ENCODE data around the gene CCM2.

CCM2 gene

GRCh38 chr7:44998153-44998871 is 1.7 kb upstream of the CCM2 start:
- Histone ChIP-seq H3K36me3 (ENCODE audit: insufficient read depth) (0 out of 2 replicates have a peak, but pooled peaks cover 6% of the 10 kb centered on the region), H3K27ac (peak overlapping the region; percentile 49; the same call in 1 of the 2 replicates), H3K4me3 (IDR thresholded peaks at IDR 0.05; ENCODE audit: insufficient read depth, low read depth, low read length) (no peak overlapping the region), H3K79me2 (ENCODE audit: insufficient read depth, low read depth) (peaks cover 20% of the 10 kb centered on the region), H3K4me2 (peak overlapping the region; percentile 56), H2AFZ (ENCODE audit: low read depth) (peak overlapping the region; percentile 75; the same call in 1 of the 2 replicates), H3K9ac (peak overlapping the region; percentile 61; the same call in 1 of the 2 replicates), H4K20me1 (ENCODE audit: insufficient read depth) (no peaks in the 10 kb centered on the region), H3K4me1 (ENCODE audit: low read depth, poor library complexity, severe bottlenecking) (peaks cover 76% of the 10 kb centered on the region), H3K27me3 (ENCODE audit: insufficient read depth, low read depth) (no peaks in the 10 kb centered on the region)
- TF ChIP-seq, protein P1, sequence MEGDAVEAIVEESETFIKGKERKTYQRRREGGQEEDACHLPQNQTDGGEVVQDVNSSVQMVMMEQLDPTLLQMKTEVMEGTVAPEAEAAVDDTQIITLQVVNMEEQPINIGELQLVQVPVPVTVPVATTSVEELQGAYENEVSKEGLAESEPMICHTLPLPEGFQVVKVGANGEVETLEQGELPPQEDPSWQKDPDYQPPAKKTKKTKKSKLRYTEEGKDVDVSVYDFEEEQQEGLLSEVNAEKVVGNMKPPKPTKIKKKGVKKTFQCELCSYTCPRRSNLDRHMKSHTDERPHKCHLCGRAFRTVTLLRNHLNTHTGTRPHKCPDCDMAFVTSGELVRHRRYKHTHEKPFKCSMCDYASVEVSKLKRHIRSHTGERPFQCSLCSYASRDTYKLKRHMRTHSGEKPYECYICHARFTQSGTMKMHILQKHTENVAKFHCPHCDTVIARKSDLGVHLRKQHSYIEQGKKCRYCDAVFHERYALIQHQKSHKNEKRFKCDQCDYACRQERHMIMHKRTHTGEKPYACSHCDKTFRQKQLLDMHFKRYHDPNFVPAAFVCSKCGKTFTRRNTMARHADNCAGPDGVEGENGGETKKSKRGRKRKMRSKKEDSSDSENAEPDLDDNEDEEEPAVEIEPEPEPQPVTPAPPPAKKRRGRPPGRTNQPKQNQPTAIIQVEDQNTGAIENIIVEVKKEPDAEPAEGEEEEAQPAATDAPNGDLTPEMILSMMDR (conservative IDR thresholded peaks at IDR 0.05; ENCODE audit: low read depth, low read length): no peak

- Histone ChIP-seq H3K4me3 (IDR thresholded peaks at IDR 0.05; ENCODE audit: insufficient read depth, low read depth, low read length) (no peak overlapping the region), H3K4me2 (peak overlapping the region; percentile 56), H3K36me3 (ENCODE audit: insufficient read depth) (0 out of 2 replicates have a peak, but pooled peaks cover 6% of the 10 kb centered on the region), H3K9ac (peak overlapping the region; percentile 61), H3K79me2 (ENCODE audit: insufficient read depth, low read depth) (peaks cover 32% of the 10 kb centered on the region), H4K20me1 (ENCODE audit: insufficient read depth) (peaks cover 3% of the 10 kb centered on the region; the same call in 1 of the 2 replicates), H3K4me1 (ENCODE audit: low read depth, poor library complexity, severe bottlenecking) (peaks cover 76% of the 10 kb centered on the region), H3K27me3 (ENCODE audit: insufficient read depth, low read depth) (no peaks in the 10 kb centered on the region), H2AFZ (ENCODE audit: low read depth) (peak overlapping the region; percentile 75), H3K27ac (peak overlapping the region; percentile 49)
- TF ChIP-seq, protein P1 (conservative IDR thresholded peaks at IDR 0.05; ENCODE audit: low read depth, low read length): no peak
These were observed 532 bp upstream of the CCM2 start for GRCh38 chr7:44999245-45000092.

- peak overlapping the region; percentile 84 for H3K27ac ChIP-seq
- H2AFZ ChIP-seq (ENCODE audit: low read depth): no peak overlapping the region
- H3K4me3 ChIP-seq (IDR thresholded peaks at IDR 0.05; ENCODE audit: insufficient read depth, low read depth, low read length): no peak overlapping the region
- peaks cover 3% of the 10 kb centered on the region; the same call in 1 of the 2 replicates for H4K20me1 ChIP-seq (ENCODE audit: insufficient read depth)
- no peaks in the 10 kb centered on the region for H3K27me3 ChIP-seq (ENCODE audit: insufficient read depth, low read depth)
- H3K79me2 ChIP-seq (ENCODE audit: insufficient read depth, low read depth): peaks cover 49% of the 10 kb centered on the region
- peak overlapping the region; percentile 69 for H3K9ac ChIP-seq
- H3K36me3 ChIP-seq (ENCODE audit: insufficient read depth): 0 out of 2 replicates have a peak, but pooled peaks cover 6% of the 10 kb centered on the region
- peak overlapping the region; percentile 87 for H3K4me2 ChIP-seq
- TF ChIP-seq, protein P1 (conservative IDR thresholded peaks at IDR 0.05; ENCODE audit: low read depth, low read length): no peak
- peaks cover 76% of the 10 kb centered on the region for H3K4me1 ChIP-seq (ENCODE audit: low read depth, poor library complexity, severe bottlenecking)
These were observed 1.2 kb downstream of the CCM2 start for GRCh38 chr7:45001138-45001694.

GRCh38 chr7:45001826-45002225 is 1.8 kb downstream of the CCM2 start:
- H3K79me2 ChIP-seq (ENCODE audit: insufficient read depth, low read depth): peaks cover 55% of the 10 kb centered on the region
- peaks cover 3% of the 10 kb centered on the region; the same call in 1 of the 2 replicates for H4K20me1 ChIP-seq (ENCODE audit: insufficient read depth)
- no peak overlapping the region for H2AFZ ChIP-seq (ENCODE audit: low read depth)
- H3K36me3 ChIP-seq (ENCODE audit: insufficient read depth): 0 out of 2 replicates have a peak, but pooled peaks cover 6% of the 10 kb centered on the region
- TF ChIP-seq, protein P1 (conservative IDR thresholded peaks at IDR 0.05; ENCODE audit: low read depth, low read length): no peak
- H3K4me2 ChIP-seq: peak overlapping the region; percentile 87
- peaks cover 76% of the 10 kb centered on the region for H3K4me1 ChIP-seq (ENCODE audit: low read depth, poor library complexity, severe bottlenecking)
- no peak overlapping the region for H3K4me3 ChIP-seq (IDR thresholded peaks at IDR 0.05; ENCODE audit: insufficient read depth, low read depth, low read length)
- H3K27ac ChIP-seq: peak overlapping the region; percentile 84
- H3K9ac ChIP-seq: peak overlapping the region; percentile 69
- H3K27me3 ChIP-seq (ENCODE audit: insufficient read depth, low read depth): no peaks in the 10 kb centered on the region

All from KMS-11 (cell line).